GM19463 (cell line): ENCODE measurements around the gene PFKL.

Experiments
- ATAC-seq: cut with Tn5 transposase; IDR thresholded peaks from one replicate; pipeline ENCODE4 v1.9.1; 2021; ENCODE audit warnings: mild to moderate bottlenecking, moderate library complexity; ENCODE audit not compliant: unreplicated experiment

Gene PFKL

GRCh38 chr21:44374601-44375280 is 74.9 kb downstream of the PFKL start:
- no peak for ATAC-seq

- ATAC-seq: no peak
Observed at GRCh38 chr21:44375281-44375651, 75.4 kb downstream of the PFKL start.

GRCh38 chr21:44375761-44376241 is 75.9 kb downstream of the PFKL start:
- no peak for ATAC-seq

GRCh38 chr21:44376606-44377005 is 76.8 kb downstream of the PFKL start:
- no peak for ATAC-seq
